K562 (cell line): ENCODE measurements around the gene ZNF426. TPM values are rescaled to one million over a fixed set of nuclear protein-coding genes. Genes with fewer than 3 reads are reported as not detected.

Experiments used
- ATF1 ChIP-seq, 2 experiments: fragments of 450-650 bp in 1 of 2; IDR thresholded peaks; 2 replicates each; pipeline ENCODE4 v1.6.1; 2016; ENCODE audit warnings: missing compliant biosample characterization in 1 of 2, missing genetic modification characterization in 1 of 2
- BCOR ChIP-seq: fragments of 450-650 bp; IDR thresholded peaks from 2 replicates; pipeline ENCODE4 v1.6.1; 2016
- CBX2 ChIP-seq: fragments of 200-600 bp; sonication (generic); IDR thresholded peaks from one replicate; pipeline ENCODE4 v1.6.1; 2012; ENCODE audit warnings: mild to moderate bottlenecking, low read length, inconsistent platforms; ENCODE audit not compliant: insufficient read depth, poor library complexity, severe bottlenecking
- CREB1 ChIP-seq, 2 experiments: sonication (generic) in 1 of 2; formaldehyde crosslinking in 1 of 2; IDR thresholded peaks; 2 replicates each; pipeline versions ENCODE4 v1.6.1 to v1.8.0; 2012 to 2022; ENCODE audit warnings: inconsistent platforms in 1 of 2, mild to moderate bottlenecking in 1 of 2, missing genetic modification reagents in 1 of 2, moderate library complexity in 1 of 2
- ELF1 ChIP-seq: fragments of 200-800 bp; sonication (Bioruptor generic); IDR thresholded peaks from 2 replicates; pipeline ENCODE4 v1.6.1; 2016; ENCODE audit warnings: missing genetic modification characterization, missing compliant biosample characterization
- FOXK2 ChIP-seq, 2 experiments: fragments of 450-650 bp; IDR thresholded peaks in 1 of 2; conservative IDR thresholded peaks in 1 of 2; 2 replicates each; pipeline ENCODE4 v1.6.1; 2016; ENCODE audit warnings: low read depth in 2 of 2, mild to moderate bottlenecking in 1 of 2
- FOXM1 ChIP-seq, 2 experiments: fragments of 450-650 bp in 1 of 2; sonication (generic) in 1 of 2; formaldehyde crosslinking in 1 of 2; IDR thresholded peaks; 2 replicates each; pipeline versions ENCODE4 v1.6.1 to v1.9.0; 2017 to 2022; ENCODE audit warnings: low read depth in 2 of 2, mild to moderate bottlenecking in 2 of 2, missing genetic modification reagents in 1 of 2, moderate library complexity in 1 of 2
- HDAC2 ChIP-seq: fragments of 450-650 bp; IDR thresholded peaks from 2 replicates; pipeline ENCODE4 v1.6.1; 2016; ENCODE audit warnings: mild to moderate bottlenecking
- HNRNPLL ChIP-seq: fragments of 200-400 bp; formaldehyde crosslinking; IDR thresholded peaks from 2 replicates; pipeline ENCODE4 v1.6.1; 2017; ENCODE audit warnings: low read length, low read depth, mild to moderate bottlenecking; ENCODE audit not compliant: poor library complexity, severe bottlenecking
- KDM5B ChIP-seq: fragments of 200-600 bp; sonication (generic); IDR thresholded peaks from 2 replicates; pipeline ENCODE4 v1.6.1; 2012; ENCODE audit warnings: low read depth, mild to moderate bottlenecking, moderate library complexity, low read length, control low read depth, inconsistent platforms; ENCODE audit not compliant: insufficient replicate concordance
- MIER1 ChIP-seq: fragments of 450-650 bp; IDR thresholded peaks from 2 replicates; pipeline ENCODE4 v1.6.1; 2016; ENCODE audit warnings: antibody characterized with exemption, mild to moderate bottlenecking, low read depth
- PPARD ChIP-seq: fragments of 250-450 bp; sonication (Bioruptor Pico); IDR thresholded peaks from 2 replicates; pipeline ENCODE4 v1.8.0; 2022; ENCODE audit warnings: inconsistent platforms, mild to moderate bottlenecking, moderate library complexity
- PURB ChIP-seq: sonication (generic); formaldehyde crosslinking; IDR thresholded peaks from 2 replicates; pipeline ENCODE4 v1.9.0; 2021; ENCODE audit warnings: low read depth, mild to moderate bottlenecking, missing genetic modification reagents
- SIN3A ChIP-seq, 2 experiments: fragments of 150-350 bp in 1 of 2; IDR thresholded peaks; 2 replicates each; pipeline ENCODE4 v1.6.1; 2011 to 2016; ENCODE audit warnings: borderline replicate concordance in 2 of 2, low read depth in 2 of 2, low read length in 2 of 2, mild to moderate bottlenecking in 2 of 2, moderate library complexity in 2 of 2; ENCODE audit not compliant: control insufficient read depth in 1 of 2
- ZFP1 ChIP-seq: fragments of 450-650 bp; formaldehyde crosslinking; IDR thresholded peaks from 2 replicates; pipeline ENCODE4 v1.4.0; 2020; ENCODE audit warnings: mild to moderate bottlenecking, mixed read lengths
- ZNF316 ChIP-seq: fragments of 450-650 bp; IDR thresholded peaks from 2 replicates; pipeline ENCODE4 v1.6.1; 2016
- polyA plus RNA-seq, 8 experiments: library from polyadenylated mRNA; depleted of rRNA in 4 of 8; stranded (reverse) in 5 of 8; unstranded in 3 of 8; fragments of >200 nt; fragmentation: Nextera tagmentation in 2 of 8; fragmentation: Illumina TruSeq in 1 of 8; extraction: Ambion mirVana in 2 of 8; extraction: Trizol in 1 of 8; gene quantifications; 2 replicates each; pipeline versions ENCODE4 v1.2.1 to v1.2.3, GENCODE V29; 2011 to 2014; ENCODE audit warnings: inconsistent platforms in 1 of 8, missing spikeins in 1 of 8
- total RNA-seq, 7 experiments: library from RNA; depleted of rRNA in 6 of 7; stranded (reverse); fragments of >200 nt in 6 of 7; fragmentation: Illumina TruSeq in 2 of 7; extraction: Trizol in 2 of 7; gene quantifications; 2 replicates each; pipeline versions ENCODE4 v1.2.1 to v1.2.3, GENCODE V29; 2011 to 2021; ENCODE audit warnings: low replicate concordance in 1 of 7
- TF ChIP-seq, protein P1 (sequence below): fragments of 450-650 bp; IDR thresholded peaks from 2 replicates; pipeline ENCODE4 v1.6.1; 2014; ENCODE audit warnings: low read depth, mild to moderate bottlenecking, moderate library complexity, borderline replicate concordance
- TF ChIP-seq, protein P2 (sequence below): fragments of 450-650 bp; IDR thresholded peaks from 2 replicates; pipeline ENCODE4 v1.7.1; 2018; ENCODE audit warnings: mild to moderate bottlenecking, low read depth; ENCODE audit not compliant: partially characterized antibody
- TF ChIP-seq, protein P3 (sequence below), 3 experiments: IDR thresholded peaks in 2 of 3; conservative IDR thresholded peaks in 1 of 3; 2 replicates each; pipeline ENCODE4 v1.5.1; 2011 to 2012; ENCODE audit warnings: low read length in 3 of 3, mild to moderate bottlenecking in 3 of 3, control low read depth in 2 of 3, improper control_type of control experiment in 1 of 3, inconsistent platforms in 1 of 3, low read depth in 1 of 3, mixed read lengths in 1 of 3, moderate library complexity in 1 of 3; ENCODE audit not compliant: insufficient read depth in 2 of 3

Gene ZNF426
- total and polyA plus RNA-seq, 9 of the 15 experiments (the other 6 are each of a cell fraction or from before 2014, with no cell fraction given): 3.2 to 14.3 (median 6.9) TPM

DNA sequence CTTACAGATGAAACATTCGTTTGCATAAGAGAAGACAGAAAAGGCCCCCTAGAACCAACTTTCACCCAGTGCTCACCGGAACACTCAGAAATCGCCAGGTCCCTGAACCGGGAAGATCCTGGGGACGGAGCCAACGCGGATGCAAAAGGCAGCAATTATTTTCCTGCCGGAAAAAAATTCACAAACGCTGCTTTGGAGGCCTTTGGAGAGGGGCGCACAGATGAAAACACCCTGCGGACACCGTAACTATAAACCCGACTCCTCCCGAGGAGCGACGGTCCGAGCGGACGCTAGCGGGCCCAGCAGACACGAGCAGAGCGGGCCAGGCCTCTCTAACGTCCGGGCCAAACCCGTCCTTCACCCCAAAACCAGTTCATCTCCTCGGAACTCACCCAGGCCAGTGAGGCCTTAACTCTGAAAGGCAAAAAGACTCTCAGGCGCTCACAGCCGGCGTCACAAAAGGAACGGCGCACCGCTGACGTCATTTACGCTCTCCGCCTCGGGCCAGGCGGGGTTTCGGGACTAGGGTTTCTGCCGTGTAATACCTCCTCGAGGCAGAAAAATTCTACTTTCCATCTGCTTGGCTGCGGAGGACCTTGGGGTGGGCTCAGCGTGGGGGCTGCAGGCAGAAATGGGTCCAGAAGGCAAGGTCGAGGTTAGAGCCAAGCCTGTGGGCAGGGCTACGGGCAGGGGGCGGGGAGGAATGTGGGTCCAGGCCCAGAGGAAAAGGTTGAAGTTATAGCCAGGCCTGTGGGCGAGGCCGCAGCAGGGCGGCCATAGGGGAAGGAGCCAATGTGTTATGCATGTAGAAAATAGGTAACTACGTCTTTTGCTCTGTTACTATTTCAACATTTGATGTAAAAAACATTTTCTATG is at the start of gene ZNF426 (continued):
- TF ChIP-seq ATF1 (CRISPR knock-in tag; IDR thresholded peaks at IDR 0.05) (peak; percentile 98), ATF1 (tag; IDR thresholded peaks at IDR 0.05) (peak; percentile 100), ELF1 (0 out of 2 replicates have a peak, but pooled peaks have one; percentile 18), MIER1 (no peak), HNRNPLL (peak; percentile 58), CREB1 (IDR thresholded peaks at IDR 0.05) (peak; percentile 99), CREB1 (CRISPR knock-in tag; IDR thresholded peaks at IDR 0.05) (peak; percentile 98), KDM5B (peak; percentile 84), PURB (no peak), HDAC2 (0 out of 2 replicates have a peak, but pooled peaks have one; percentile 52), ZFP1 (CRISPR knock-in tag) (no peak), PPARD (CRISPR knock-in tag) (no peak), ZNF316 (peak; percentile 31; the same call in 1 of the 2 replicates), SIN3A (IDR thresholded peaks at IDR 0.05; ENCODE audit: borderline replicate concordance in 2 of 2, control insufficient read depth in 1 of 2, low read depth in 2 of 2, low read length in 2 of 2) (peak; percentile 50 to 61; a peak in 1 of 4 replicates), BCOR (peak; percentile 21; the same call in 1 of the 2 replicates), FOXK2 (conservative IDR thresholded peaks at IDR 0.05 in 1 of 2, IDR thresholded peaks at IDR 0.05 in 1 of 2; ENCODE audit: low read depth in 2 of 2) (peak; percentile 62 to 73; a peak in 3 of 4 replicates), FOXM1 (IDR thresholded peaks at IDR 0.05; ENCODE audit: low read depth) (0 out of 2 replicates have a peak, but pooled peaks have one; percentile 34), FOXM1 (CRISPR knock-in tag; IDR thresholded peaks at IDR 0.05; ENCODE audit: low read depth) (no peak), CBX2 (no peak)
- TF ChIP-seq, protein P1, sequence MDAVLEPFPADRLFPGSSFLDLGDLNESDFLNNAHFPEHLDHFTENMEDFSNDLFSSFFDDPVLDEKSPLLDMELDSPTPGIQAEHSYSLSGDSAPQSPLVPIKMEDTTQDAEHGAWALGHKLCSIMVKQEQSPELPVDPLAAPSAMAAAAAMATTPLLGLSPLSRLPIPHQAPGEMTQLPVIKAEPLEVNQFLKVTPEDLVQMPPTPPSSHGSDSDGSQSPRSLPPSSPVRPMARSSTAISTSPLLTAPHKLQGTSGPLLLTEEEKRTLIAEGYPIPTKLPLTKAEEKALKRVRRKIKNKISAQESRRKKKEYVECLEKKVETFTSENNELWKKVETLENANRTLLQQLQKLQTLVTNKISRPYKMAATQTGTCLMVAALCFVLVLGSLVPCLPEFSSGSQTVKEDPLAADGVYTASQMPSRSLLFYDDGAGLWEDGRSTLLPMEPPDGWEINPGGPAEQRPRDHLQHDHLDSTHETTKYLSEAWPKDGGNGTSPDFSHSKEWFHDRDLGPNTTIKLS: peak; percentile 48; the same call in 1 of the 2 replicates
- TF ChIP-seq, protein P2, sequence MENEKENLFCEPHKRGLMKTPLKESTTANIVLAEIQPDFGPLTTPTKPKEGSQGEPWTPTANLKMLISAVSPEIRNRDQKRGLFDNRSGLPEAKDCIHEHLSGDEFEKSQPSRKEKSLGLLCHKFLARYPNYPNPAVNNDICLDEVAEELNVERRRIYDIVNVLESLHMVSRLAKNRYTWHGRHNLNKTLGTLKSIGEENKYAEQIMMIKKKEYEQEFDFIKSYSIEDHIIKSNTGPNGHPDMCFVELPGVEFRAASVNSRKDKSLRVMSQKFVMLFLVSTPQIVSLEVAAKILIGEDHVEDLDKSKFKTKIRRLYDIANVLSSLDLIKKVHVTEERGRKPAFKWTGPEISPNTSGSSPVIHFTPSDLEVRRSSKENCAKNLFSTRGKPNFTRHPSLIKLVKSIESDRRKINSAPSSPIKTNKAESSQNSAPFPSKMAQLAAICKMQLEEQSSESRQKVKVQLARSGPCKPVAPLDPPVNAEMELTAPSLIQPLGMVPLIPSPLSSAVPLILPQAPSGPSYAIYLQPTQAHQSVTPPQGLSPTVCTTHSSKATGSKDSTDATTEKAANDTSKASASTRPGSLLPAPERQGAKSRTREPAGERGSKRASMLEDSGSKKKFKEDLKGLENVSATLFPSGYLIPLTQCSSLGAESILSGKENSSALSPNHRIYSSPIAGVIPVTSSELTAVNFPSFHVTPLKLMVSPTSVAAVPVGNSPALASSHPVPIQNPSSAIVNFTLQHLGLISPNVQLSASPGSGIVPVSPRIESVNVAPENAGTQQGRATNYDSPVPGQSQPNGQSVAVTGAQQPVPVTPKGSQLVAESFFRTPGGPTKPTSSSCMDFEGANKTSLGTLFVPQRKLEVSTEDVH: peak; percentile 88
- TF ChIP-seq, protein P3, sequence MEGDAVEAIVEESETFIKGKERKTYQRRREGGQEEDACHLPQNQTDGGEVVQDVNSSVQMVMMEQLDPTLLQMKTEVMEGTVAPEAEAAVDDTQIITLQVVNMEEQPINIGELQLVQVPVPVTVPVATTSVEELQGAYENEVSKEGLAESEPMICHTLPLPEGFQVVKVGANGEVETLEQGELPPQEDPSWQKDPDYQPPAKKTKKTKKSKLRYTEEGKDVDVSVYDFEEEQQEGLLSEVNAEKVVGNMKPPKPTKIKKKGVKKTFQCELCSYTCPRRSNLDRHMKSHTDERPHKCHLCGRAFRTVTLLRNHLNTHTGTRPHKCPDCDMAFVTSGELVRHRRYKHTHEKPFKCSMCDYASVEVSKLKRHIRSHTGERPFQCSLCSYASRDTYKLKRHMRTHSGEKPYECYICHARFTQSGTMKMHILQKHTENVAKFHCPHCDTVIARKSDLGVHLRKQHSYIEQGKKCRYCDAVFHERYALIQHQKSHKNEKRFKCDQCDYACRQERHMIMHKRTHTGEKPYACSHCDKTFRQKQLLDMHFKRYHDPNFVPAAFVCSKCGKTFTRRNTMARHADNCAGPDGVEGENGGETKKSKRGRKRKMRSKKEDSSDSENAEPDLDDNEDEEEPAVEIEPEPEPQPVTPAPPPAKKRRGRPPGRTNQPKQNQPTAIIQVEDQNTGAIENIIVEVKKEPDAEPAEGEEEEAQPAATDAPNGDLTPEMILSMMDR (IDR thresholded peaks at IDR 0.05 in 2 of 3, conservative IDR thresholded peaks at IDR 0.05 in 1 of 3; ENCODE audit: insufficient read depth in 2 of 3, low read depth in 1 of 3, low read length in 3 of 3): no peak
